SHP77 (cell line): Measurements from ENCODE around the gene NR5A1.

ENCODE experiments used
- DNase-seq, 2 experiments: peaks; one replicate each; lab custom pipeline; 2025; lab: John Stamatoyannopoulos, UW

Gene NR5A1

GRCh38 chr9:124440786-124441185 is 66.4 kb downstream of the NR5A1 start:
- DNase-seq, result no peak

DNA sequence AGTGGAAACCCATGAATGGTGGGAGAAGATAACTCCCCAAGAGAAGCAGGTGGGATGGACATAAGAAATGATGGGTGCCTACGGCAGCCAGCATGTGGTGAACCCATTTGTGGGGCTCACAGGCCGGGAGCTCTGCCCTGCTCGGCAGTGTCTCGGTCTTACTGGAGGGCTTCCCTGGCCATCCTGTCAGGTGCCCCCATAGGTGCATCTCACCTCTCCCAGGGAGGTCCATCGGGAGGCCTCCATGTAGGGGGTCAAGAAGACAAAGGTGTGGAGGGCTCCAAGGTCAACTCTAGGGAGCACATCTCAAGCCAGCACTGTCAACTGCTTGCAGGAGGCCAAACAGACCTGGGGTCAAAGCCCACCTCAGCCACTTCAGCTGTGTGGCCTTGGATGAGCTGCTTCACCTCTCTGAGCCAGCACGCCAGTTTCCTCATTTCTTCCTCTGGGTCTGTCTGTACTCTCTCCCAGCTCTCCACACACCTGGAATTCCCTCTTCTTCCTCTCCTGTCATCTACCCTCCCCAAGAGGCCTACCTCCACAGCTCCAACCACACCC is 67.4 kb downstream of the NR5A1 start:
- DNase-seq, result no peak

DNA sequence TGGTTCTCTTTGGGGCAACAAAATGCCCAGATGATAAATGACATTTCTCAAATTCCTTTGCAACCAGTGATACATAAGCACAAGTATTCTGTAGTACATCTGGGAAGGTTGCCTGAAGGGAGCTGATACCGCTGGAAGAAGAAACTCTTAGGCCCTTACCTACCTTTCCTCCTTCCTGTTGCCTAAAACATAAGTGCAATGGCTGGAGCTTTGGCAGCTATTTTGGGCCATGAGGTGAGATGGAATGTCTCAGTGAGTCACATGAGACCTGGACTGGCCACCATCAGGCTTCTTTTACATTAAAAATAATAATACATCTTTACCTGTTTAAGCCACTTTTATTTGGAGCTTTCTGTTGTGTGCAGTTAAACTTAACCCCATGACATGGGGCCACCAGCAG is 68.1 kb downstream of the NR5A1 start:
- DNase-seq, result no peak

- DNase-seq, result no peak
These were observed 69.1 kb downstream of the NR5A1 start for GRCh38 chr9:124438091-124438490.

GRCh38 chr9:124437086-124437485 is 70.1 kb downstream of the NR5A1 start:
- no peak for DNase-seq

GRCh38 chr9:124436320-124436719 is 70.9 kb downstream of the NR5A1 start:
- no peak for DNase-seq
